ENCODE measurements around the gene ZFP42.

Gene ZFP42

DNA sequence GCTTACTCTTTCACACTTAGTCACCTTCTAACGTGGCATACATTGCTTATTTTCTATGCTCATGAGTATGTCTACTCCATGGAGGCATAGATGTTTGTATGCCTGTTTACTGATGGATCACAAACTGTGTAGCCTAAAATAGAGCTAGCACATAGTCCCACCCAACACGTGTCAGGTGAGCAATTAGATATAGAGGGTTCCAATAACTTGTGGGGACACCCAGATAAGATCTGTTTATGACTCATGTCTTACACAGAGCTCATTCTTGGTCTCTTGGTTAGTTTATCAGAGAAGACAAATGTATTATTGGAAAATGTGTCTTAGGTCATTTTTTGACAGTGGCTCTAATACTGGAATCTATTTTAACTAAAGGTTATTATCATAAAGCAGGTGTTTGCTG is 6.8 kb downstream of the ZFP42 start:
- Histone ChIP-seq H3K9me3 (no peaks in the 10 kb centered on the region; the same call in 1 of the 2 replicates), H3K27me3 (no peaks in the 10 kb centered on the region), H3K4me1 (no peaks in the 10 kb centered on the region), H3K4me3 (ENCODE audit: low read depth, low read length) (no peak overlapping the region), H3K36me3 (no peaks in the 10 kb centered on the region)
- DNase-seq = no peak
- TF ChIP-seq CTCF (IDR thresholded peaks at IDR 0.05; ENCODE audit: low read depth, low read length) = no peak

DNA sequence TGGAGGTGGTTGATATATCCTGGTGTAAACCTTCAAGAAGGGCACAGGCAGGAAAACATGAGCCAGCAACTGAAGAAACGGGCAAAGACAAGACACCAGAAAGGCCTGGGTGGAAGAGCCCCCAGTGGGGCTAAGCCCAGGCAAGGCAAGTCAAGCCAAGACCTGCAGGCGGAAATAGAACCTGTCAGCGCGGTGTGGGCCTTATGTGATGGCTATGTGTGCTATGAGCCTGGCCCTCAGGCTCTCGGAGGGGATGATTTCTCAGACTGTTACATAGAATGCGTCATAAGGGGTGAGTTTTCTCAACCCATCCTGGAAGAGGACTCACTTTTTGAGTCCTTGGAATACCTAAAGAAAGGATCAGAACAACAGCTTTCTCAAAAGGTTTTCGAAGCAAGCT is 7.2 kb downstream of the ZFP42 start:
- Histone ChIP-seq H3K9me3 (no peaks in the 10 kb centered on the region; the same call in 1 of the 2 replicates), H3K27me3 (no peaks in the 10 kb centered on the region), H3K36me3 (no peaks in the 10 kb centered on the region), H3K4me1 (no peaks in the 10 kb centered on the region), H3K4me3 (ENCODE audit: low read depth, low read length) (no peak overlapping the region)
- no peak for TF ChIP-seq CTCF (IDR thresholded peaks at IDR 0.05; ENCODE audit: low read depth, low read length)
- DNase-seq = no peak

DNA sequence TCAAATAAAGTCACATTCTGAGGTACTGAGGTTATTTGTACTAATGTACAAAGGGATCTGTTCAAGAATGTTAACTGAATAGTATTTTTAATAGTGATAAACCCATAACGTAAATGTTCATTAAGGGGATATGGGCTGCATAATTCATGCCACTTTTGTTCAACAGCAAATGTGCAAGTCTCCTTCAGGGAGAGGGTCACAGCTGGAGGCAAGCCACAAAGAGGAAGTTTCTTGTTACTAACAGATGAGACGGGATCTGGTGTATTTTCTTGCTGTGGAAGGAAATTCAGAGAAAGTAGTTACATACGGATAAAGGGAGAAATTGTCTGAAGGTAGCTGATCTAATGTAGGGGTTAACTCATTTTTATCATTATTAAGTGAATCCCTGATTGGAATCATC is 10.0 kb downstream of the ZFP42 start:
- Histone ChIP-seq H3K36me3 (no peaks in the 10 kb centered on the region), H3K27me3 (no peaks in the 10 kb centered on the region), H3K4me3 (ENCODE audit: low read depth, low read length) (no peak overlapping the region), H3K4me1 (no peaks in the 10 kb centered on the region), H3K9me3 (no peaks in the 10 kb centered on the region; the same call in 1 of the 2 replicates)
- no peak for TF ChIP-seq CTCF (IDR thresholded peaks at IDR 0.05; ENCODE audit: low read depth, low read length)
- DNase-seq = no peak

GRCh38 chr4:188006285-188006848 is 10.8 kb downstream of the ZFP42 start:
- Histone ChIP-seq H3K4me3 (ENCODE audit: low read depth, low read length) (no peak overlapping the region), H3K36me3 (no peaks in the 10 kb centered on the region), H3K4me1 (no peaks in the 10 kb centered on the region), H3K27me3 (no peaks in the 10 kb centered on the region), H3K9me3 (no peaks in the 10 kb centered on the region; the same call in 1 of the 2 replicates)
- DNase-seq = no peak
- TF ChIP-seq CTCF (IDR thresholded peaks at IDR 0.05; ENCODE audit: low read depth, low read length) = no peak

GRCh38 chr4:188008377-188008776 is 12.8 kb downstream of the ZFP42 start:
- no peaks in the 10 kb centered on the region for H3K36me3 ChIP-seq
- no peak for TF ChIP-seq CTCF (IDR thresholded peaks at IDR 0.05; ENCODE audit: low read depth, low read length)

DNA sequence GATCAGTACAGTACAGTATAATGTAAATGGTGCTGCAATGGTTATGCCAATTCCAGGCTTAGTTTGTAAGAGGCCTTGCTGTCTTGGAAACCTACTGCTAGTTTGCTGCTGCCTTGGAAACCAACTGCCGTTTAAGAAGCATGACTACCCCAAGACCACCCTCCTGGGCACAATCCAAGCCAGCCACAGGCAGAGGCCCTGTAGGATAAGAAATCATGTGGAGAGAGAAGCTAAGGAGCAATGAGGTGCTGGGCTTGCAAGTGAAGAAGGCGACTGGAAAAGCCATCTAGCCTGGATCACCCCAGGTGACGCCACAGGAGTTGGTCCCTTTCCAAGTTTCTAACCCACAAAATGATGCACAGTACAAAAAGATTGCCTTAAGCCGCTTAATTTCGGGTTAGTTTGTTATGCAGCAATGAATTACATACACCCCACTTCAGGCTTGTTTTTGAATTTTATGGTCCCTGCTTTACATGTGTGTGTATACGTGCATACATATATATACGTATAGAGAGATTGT is 16.9 kb downstream of the ZFP42 start:
- Histone ChIP-seq H3K4me1 (no peaks in the 10 kb centered on the region), H3K4me3 (ENCODE audit: low read depth, low read length) (no peak overlapping the region), H3K9me3 (no peaks in the 10 kb centered on the region), H3K27me3 (no peaks in the 10 kb centered on the region), H3K36me3 (no peaks in the 10 kb centered on the region)
- no peak for DNase-seq
- TF ChIP-seq CTCF (IDR thresholded peaks at IDR 0.05; ENCODE audit: low read depth, low read length) = no peak

More at GRCh38 chr4:188008377-188008776, 12.8 kb downstream of the ZFP42 start:
- H3K4me1 ChIP-seq = no peaks in the 10 kb centered on the region
- no peak overlapping the region for H3K4me3 ChIP-seq (ENCODE audit: low read depth, low read length)
- no peak for DNase-seq
- no peaks in the 10 kb centered on the region for H3K9me3 ChIP-seq
- H3K27me3 ChIP-seq = no peaks in the 10 kb centered on the region

All from BE2C (cell line).